Neural cell (in vitro differentiated cells): Measurements from ENCODE around the gene TTLL1.

ENCODE experiments used
- CTCF ChIP-seq: fragments of 450-650 bp; IDR thresholded peaks from 2 replicates; pipeline ENCODE4 v1.5.1; 2014; ENCODE audit warnings: antibody characterized with exemption, mild to moderate bottlenecking, moderate library complexity; ENCODE audit not compliant: poor library complexity, severe bottlenecking
- EP300 ChIP-seq: fragments of 450-650 bp; conservative IDR thresholded peaks from 2 replicates; pipeline ENCODE4 v1.6.1; 2014; ENCODE audit warnings: antibody characterized with exemption, mild to moderate bottlenecking, moderate library complexity; ENCODE audit not compliant: poor library complexity, severe bottlenecking
- MXI1 ChIP-seq: fragments of 450-650 bp; conservative IDR thresholded peaks from 2 replicates; pipeline ENCODE4 v1.6.1; 2014; ENCODE audit warnings: antibody characterized with exemption, mild to moderate bottlenecking; ENCODE audit not compliant: poor library complexity, severe bottlenecking

GRCh38 chr22:43094551-43094950 lies 5.4 kb upstream of the TTLL1 start:
- TF ChIP-seq CTCF (no peak), MXI1 (no peak), EP300 (no peak)
